Activated naive CD8-positive, alpha-beta T cell treated with anti-CD3 and anti-CD28 coated beads, Interleukin-2, amount 10 ng/mL, durations not matched to agents 7 days and 5 days (primary cell): ENCODE data around the gene NOC3L. TPM values are rescaled to one million over a fixed set of nuclear protein-coding genes. Genes with fewer than 3 reads are reported as not detected.
"Not testable (repeated sequence)": the region's sequence is repeated elsewhere in the genome, so short reads cannot be mapped to it uniquely, and the experiment has no call there.

Experiments used
- ATAC-seq: fragments of 150-1000 bp; cut with Tn5 transposase; one replicate; pipeline ENCODE4 v1.10.0; 2021; ENCODE audit warnings: low read depth, moderate library complexity
- POLR2A ChIA-PET: fragments of 350-600 bp; sonication (Branson Sonifier 250); formaldehyde crosslinking; loops from one replicate; lab custom pipeline; 2021; ENCODE audit warnings: antibody characterized with exemption; lab: Charles Lee
- DNase-seq: peaks from one replicate; pipeline ENCODE4 v3.0.0; 2021
- H3K27ac Mint-ChIP-seq: one replicate; pipeline ENCODE4 v1.8.0; 2022; ENCODE audit warnings: mild to moderate bottlenecking, mixed read lengths
- H3K27me3 Mint-ChIP-seq: one replicate; pipeline ENCODE4 v1.8.0; 2022; ENCODE audit warnings: mild to moderate bottlenecking, moderate library complexity, mixed read lengths
- H3K36me3 Mint-ChIP-seq: one replicate; pipeline ENCODE4 v1.8.0; 2021; ENCODE audit warnings: mild to moderate bottlenecking, mixed read lengths
- H3K4me1 Mint-ChIP-seq: one replicate; pipeline ENCODE4 v1.8.0; 2021; ENCODE audit warnings: mixed read lengths
- H3K4me3 Mint-ChIP-seq: one replicate; pipeline ENCODE4 v1.8.0; 2022; ENCODE audit warnings: mild to moderate bottlenecking, moderate library complexity, mixed read lengths
- H3K9me3 Mint-ChIP-seq: one replicate; pipeline ENCODE4 v1.8.0; 2021; ENCODE audit warnings: mixed read lengths
- total RNA-seq, 2 experiments: library from RNA; stranded (reverse); gene quantifications; one replicate each; pipeline ENCODE4 v1.2.3, GENCODE V29; 2021

Gene NOC3L
- 10 to 100 TPM; 17.7 to 18.3 TPM for total RNA-seq

GRCh38 chr10:94362360-94363250 lies at the start of gene NOC3L:
TSS of gene NOC3L (minus strand) at chr10:94362939. CDS start at chr10:94362838, 101 bp downstream.
- ATAC-seq (peak; percentile 99), DNase-seq (peak; percentile 93)
- H3K4me3 Mint-ChIP-seq = peak within 1 kb of the TSS; percentile 91
- H3K4me1 Mint-ChIP-seq = peaks cover 19% of the 10 kb centered on the region
- H3K27ac Mint-ChIP-seq = peak within 1 kb of the TSS; percentile 88
- POLR2A ChIA-PET = interaction anchor here (1.5 kb wide), 1 partner anchor 40 kb away, joined by 4 read pairs; the partner anchor contains the start of gene TBC1D12
- no peaks in the 10 kb centered on the region for H3K9me3 Mint-ChIP-seq
- H3K36me3 Mint-ChIP-seq = peaks cover 18% of the 10 kb centered on the region
- peaks cover 10% of the 10 kb centered on the region for H3K27me3 Mint-ChIP-seq

GRCh38 chr10:94412449-94412848 lies 49.7 kb upstream of the NOC3L start:
- no peak for ATAC-seq
- H3K4me3 Mint-ChIP-seq = no peak overlapping the region
- H3K9me3 Mint-ChIP-seq = no peaks in the 10 kb centered on the region
- H3K36me3 Mint-ChIP-seq = no peaks in the 10 kb centered on the region
- peaks cover 39% of the 10 kb centered on the region for H3K27me3 Mint-ChIP-seq
- POLR2A ChIA-PET = no interaction called here
- H3K27ac Mint-ChIP-seq = no peak overlapping the region
- DNase-seq = no peak
- no peaks in the 10 kb centered on the region for H3K4me1 Mint-ChIP-seq

DNA sequence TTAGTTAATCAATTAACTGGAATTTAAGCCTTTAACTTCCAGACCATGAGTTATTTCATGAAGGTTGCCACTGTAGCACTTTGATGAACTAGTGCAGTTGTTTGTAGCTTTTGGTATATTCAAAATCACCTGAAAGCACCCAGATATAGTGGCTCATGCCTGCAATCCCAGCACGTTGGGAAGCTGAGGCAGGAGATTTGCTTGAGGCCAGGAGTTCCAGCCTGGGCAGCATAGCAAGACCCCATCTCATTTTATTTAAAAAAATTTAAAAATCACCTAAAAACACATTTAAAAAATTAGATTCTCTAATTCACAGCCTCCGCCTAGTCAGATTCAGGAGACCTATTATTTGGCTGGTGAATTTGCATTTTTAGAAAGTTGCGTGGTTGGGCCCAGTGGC lies 48.6 kb upstream of the NOC3L start:
- no peak for ATAC-seq
- DNase-seq = no peak
- H3K27me3 Mint-ChIP-seq = peaks cover 50% of the 10 kb centered on the region
- no peak overlapping the region for H3K27ac Mint-ChIP-seq
- no peaks in the 10 kb centered on the region for H3K4me1 Mint-ChIP-seq
- H3K36me3 Mint-ChIP-seq = no peaks in the 10 kb centered on the region
- H3K4me3 Mint-ChIP-seq = no peak overlapping the region
- POLR2A ChIA-PET = no interaction called here
- no peaks in the 10 kb centered on the region for H3K9me3 Mint-ChIP-seq

GRCh38 chr10:94409021-94409657 lies 46.4 kb upstream of the NOC3L start:
- no peak overlapping the region for H3K4me3 Mint-ChIP-seq
- peaks cover 66% of the 10 kb centered on the region for H3K27me3 Mint-ChIP-seq
- ATAC-seq = no peak
- no peak for DNase-seq
- H3K9me3 Mint-ChIP-seq = no peaks in the 10 kb centered on the region
- H3K36me3 Mint-ChIP-seq = no peaks in the 10 kb centered on the region
- no peak overlapping the region for H3K27ac Mint-ChIP-seq
- POLR2A ChIA-PET = no interaction called here
- H3K4me1 Mint-ChIP-seq = no peaks in the 10 kb centered on the region

DNA sequence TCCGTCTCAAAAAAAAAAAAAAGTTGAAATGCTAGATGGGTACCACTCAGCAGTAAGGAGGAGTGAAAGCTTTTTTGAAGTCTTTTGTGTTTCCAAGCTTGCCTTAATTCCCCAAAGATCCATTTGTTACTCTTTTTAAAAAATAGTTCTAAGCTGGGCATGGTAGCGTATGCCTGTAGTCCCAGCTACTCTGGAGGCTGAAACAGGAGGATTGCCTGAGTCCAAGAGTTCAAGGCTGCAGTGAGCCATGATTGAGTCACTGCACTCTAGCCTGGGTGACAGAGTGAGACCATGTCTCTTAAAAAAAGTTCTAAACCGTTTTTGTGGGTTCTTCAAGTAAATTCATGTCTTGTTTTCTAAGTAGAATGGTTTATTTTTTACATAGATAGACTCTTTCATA lies 44.9 kb upstream of the NOC3L start:
- Mint-ChIP-seq H3K4me3 (no peak overlapping the region), H3K27ac (no peak overlapping the region), H3K36me3 (no peaks in the 10 kb centered on the region), H3K9me3 (no peaks in the 10 kb centered on the region), H3K4me1 (peaks cover 4% of the 10 kb centered on the region), H3K27me3 (peaks cover 71% of the 10 kb centered on the region)
- no peak for ATAC-seq
- DNase-seq = no peak
- POLR2A ChIA-PET = no interaction called here

DNA sequence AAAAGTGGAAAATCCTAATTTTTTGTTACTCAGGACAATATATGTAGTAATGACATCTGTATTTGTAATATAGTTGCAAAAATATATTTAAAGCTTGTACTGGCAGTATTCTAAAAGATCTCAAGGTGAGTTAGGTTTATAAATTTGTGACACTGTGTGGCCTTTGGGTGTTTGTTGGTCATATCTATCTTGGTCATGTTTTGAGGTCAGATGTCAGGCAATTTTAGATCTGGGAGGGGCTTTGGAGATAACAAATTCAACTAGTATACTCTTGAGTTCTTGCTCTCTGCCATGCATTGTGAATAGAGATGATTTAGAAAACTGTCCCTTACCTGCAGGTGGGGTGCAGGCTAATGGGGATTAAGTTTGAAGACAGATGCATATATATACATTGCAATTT lies 42.7 kb upstream of the NOC3L start:
- POLR2A ChIA-PET = interaction anchor here (0.7 kb wide), 1 partner anchor 38 kb away, joined by 4 read pairs; no protein-coding TSS in a partner anchor
- H3K9me3 Mint-ChIP-seq = no peaks in the 10 kb centered on the region

GRCh38 chr10:94403380-94404213 lies 40.9 kb upstream of the NOC3L start:
- H3K36me3 Mint-ChIP-seq = no peaks in the 10 kb centered on the region
- POLR2A ChIA-PET = no interaction called here
- ATAC-seq = peak; percentile 61
- H3K4me1 Mint-ChIP-seq = peaks cover 8% of the 10 kb centered on the region
- peaks cover 69% of the 10 kb centered on the region for H3K27me3 Mint-ChIP-seq
- no peaks in the 10 kb centered on the region for H3K9me3 Mint-ChIP-seq
- peak overlapping the region; percentile 82 for H3K4me3 Mint-ChIP-seq
- peak overlapping the region; percentile 34 for H3K27ac Mint-ChIP-seq
- DNase-seq = peak; percentile 47

More for the DNA sequence above, 42.7 kb upstream of the NOC3L start:
- H3K36me3 Mint-ChIP-seq = no peaks in the 10 kb centered on the region
- DNase-seq = no peak
- peaks cover 8% of the 10 kb centered on the region for H3K4me1 Mint-ChIP-seq
- H3K27me3 Mint-ChIP-seq = peaks cover 73% of the 10 kb centered on the region
- no peak overlapping the region for H3K27ac Mint-ChIP-seq
- ATAC-seq = no peak
- H3K4me3 Mint-ChIP-seq = no peak overlapping the region

- peaks cover 8% of the 10 kb centered on the region for H3K4me1 Mint-ChIP-seq
- H3K9me3 Mint-ChIP-seq = no peaks in the 10 kb centered on the region
- no peak overlapping the region for H3K4me3 Mint-ChIP-seq
- no peak for DNase-seq
- no peaks in the 10 kb centered on the region for H3K36me3 Mint-ChIP-seq
- peak; percentile 34 for ATAC-seq
- H3K27ac Mint-ChIP-seq = no peak overlapping the region
- POLR2A ChIA-PET = interaction anchor here (1.4 kb wide), 1 partner anchor 41 kb away, joined by 4 read pairs; no protein-coding TSS in a partner anchor
- peaks cover 63% of the 10 kb centered on the region for H3K27me3 Mint-ChIP-seq
Measured at GRCh38 chr10:94402843-94403379, 40.2 kb upstream of the NOC3L start.

DNA sequence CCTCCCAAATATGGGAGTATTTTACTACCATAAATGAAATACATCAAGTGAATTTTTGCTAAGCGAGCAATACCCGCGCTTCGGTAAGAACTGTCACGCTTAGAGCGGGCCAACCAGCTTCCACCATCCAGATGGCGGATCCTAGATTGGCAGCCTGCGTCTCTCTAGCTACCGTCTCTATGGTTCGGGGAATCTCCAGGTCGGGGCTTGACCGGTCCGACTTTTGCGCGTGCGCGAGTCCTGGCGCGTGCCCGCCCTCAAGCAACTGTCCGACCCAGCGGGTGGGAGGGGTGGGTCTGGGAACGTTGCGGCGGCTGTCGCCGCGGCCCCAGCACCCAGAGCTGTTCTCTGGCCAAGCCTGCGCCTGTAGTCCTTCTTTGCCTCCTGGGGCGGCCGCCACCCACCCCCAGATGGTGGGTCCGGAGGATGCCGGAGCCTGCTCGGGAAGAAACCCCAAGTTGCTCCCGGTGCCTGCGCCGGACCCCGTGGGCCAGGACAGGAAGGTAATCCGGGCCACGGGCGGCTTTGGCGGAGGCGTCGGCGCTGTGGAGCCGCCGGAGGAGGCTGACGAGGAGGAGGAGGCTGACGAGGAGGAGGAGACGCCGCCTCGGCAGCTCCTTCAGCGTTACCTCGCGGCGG lies 39.6 kb upstream of the NOC3L start, which contains the start of gene TBC1D12:
TBC1D12 (plus strand) TSS at position 338 of the 639 bp plus-strand sequence; CDS start at position 411, 73 bp downstream.
- DNase-seq (peak; percentile 59), ATAC-seq (peak; percentile 71)
- Mint-ChIP-seq H3K36me3 (no peaks in the 10 kb centered on the region), H3K27me3 (peaks cover 60% of the 10 kb centered on the region), H3K27ac (peak within 1 kb of the TSS; percentile 60), H3K4me1 (peaks cover 8% of the 10 kb centered on the region), H3K4me3 (peak within 1 kb of the TSS; percentile 63), H3K9me3 (no peaks in the 10 kb centered on the region)
- POLR2A ChIA-PET = interaction anchor here (1.4 kb wide), 1 partner anchor 41 kb away, joined by 4 read pairs; no protein-coding TSS in a partner anchor

- Mint-ChIP-seq H3K27me3 (peaks cover 30% of the 10 kb centered on the region), H3K4me1 (peaks cover 7% of the 10 kb centered on the region), H3K27ac (no peak overlapping the region), H3K9me3 (no peaks in the 10 kb centered on the region), H3K4me3 (no peak overlapping the region), H3K36me3 (no peaks in the 10 kb centered on the region)
- ATAC-seq (no peak), DNase-seq (no peak)
- POLR2A ChIA-PET = no interaction called here
Measured at GRCh38 chr10:94398762-94399161, 36.0 kb upstream of the NOC3L start.

DNA sequence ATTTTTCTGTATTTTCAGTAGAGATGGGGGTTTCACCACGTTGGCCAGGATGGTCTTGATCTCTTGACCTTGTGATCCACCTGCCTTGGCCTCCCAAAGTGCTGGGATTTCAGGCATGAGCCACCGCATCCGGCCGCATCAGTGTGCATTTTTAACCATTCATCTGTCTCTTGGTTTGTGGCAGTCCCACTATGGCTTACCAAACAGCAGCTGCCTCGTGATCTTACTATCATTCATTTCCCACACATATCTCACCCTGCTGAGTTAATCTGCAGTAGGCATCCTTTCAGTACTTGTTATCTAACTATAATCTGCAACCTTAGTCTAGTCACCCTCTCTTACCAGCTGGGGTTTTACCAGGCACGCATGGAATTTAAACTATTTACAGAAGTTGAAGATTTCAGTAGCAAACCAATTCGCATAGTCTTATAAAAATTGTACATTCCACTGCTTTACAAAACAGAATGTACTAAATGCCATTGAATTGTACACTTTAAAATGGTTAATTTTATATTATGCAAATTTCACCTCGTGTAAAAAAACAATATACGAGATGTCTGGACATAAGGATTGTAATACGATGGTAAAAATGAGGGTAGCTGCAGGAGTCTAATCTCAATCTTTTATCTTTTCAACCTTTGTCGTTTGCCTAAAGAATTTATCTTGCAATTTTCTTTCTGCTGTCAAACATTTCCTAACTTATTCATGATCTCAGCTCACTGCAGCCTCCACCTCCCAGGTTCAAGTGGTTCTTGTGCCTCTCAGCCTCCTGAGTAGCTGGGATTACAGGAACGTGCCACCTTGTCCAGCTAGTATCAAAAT lies 35.0 kb upstream of the NOC3L start:
- POLR2A ChIA-PET = no interaction called here
- H3K27me3 Mint-ChIP-seq = peaks cover 27% of the 10 kb centered on the region
- peaks cover 5% of the 10 kb centered on the region for H3K4me1 Mint-ChIP-seq
- no peaks in the 10 kb centered on the region for H3K36me3 Mint-ChIP-seq
- H3K4me3 Mint-ChIP-seq = no peak overlapping the region
- H3K9me3 Mint-ChIP-seq = no peaks in the 10 kb centered on the region
- no peak for DNase-seq
- ATAC-seq = no peak
- no peak overlapping the region for H3K27ac Mint-ChIP-seq

DNA sequence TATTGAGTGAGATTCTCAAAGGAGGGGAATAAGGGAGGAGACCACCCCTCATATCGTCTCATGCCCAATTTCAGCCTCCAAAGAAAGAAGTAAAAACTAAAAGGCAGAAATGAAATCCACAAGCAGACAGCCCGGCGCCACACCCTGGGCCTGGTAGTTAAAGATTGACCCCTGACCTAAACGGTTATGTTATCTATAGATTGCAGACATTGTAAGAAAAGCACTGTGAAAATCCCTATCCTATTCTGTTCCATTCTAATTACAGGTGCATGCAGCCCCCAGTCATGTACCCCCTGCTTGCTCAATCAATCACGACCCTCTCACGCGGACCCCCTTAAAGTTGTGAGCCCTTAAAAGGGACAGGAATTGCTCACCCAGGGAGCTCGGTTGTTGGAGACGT lies 29.4 kb upstream of the NOC3L start:
- H3K27me3 Mint-ChIP-seq, H3K27ac Mint-ChIP-seq, POLR2A ChIA-PET, H3K36me3 Mint-ChIP-seq, ATAC-seq, H3K9me3 Mint-ChIP-seq, H3K4me3 Mint-ChIP-seq, H3K4me1 Mint-ChIP-seq, DNase-seq: not testable (repeated sequence)
